Stomach (tissue), 9 donors: ENCODE results near the gene PIP4K2A. TPM values are rescaled to one million over a fixed set of nuclear protein-coding genes. Genes with fewer than 3 reads are reported as not detected.

Experiments
- DNase-seq, 2 donors: peaks; one replicate each; pipeline versions ENCODE4 v3.0.0 to v3.0.0-alpha.2; 2013 to 2019
- H3K27ac ChIP-seq, 5 donors: fragments of 200-600 bp in 4 of 5; sonication (generic) in 4 of 5; one replicate each; pipeline ENCODE4 v1.5.1; 2013 to 2019; ENCODE audit warnings: mild to moderate bottlenecking in 1 of 5, moderate library complexity in 1 of 5
- H3K27me3 ChIP-seq, 3 donors: fragments of 200-600 bp; sonication (generic); one replicate each; pipeline ENCODE4 v1.5.1; 2017 to 2019; ENCODE audit warnings: mixed run types in 1 of 3
- H3K36me3 ChIP-seq, 4 donors: fragments of 200-600 bp; sonication (generic); 1 replicate in 3 of 4; 2 replicates in 1 of 4; pipeline ENCODE4 v1.5.1; 2016 to 2019
- H3K4me1 ChIP-seq, 4 donors: fragments of 200-600 bp; sonication (generic); one replicate each; pipeline ENCODE4 v1.5.1; 2016 to 2019
- H3K4me3 ChIP-seq, 4 donors: fragments of 200-600 bp; sonication (generic) in 3 of 4; one replicate each; pipeline ENCODE4 v1.5.1; 2016 to 2019; ENCODE audit warnings: mild to moderate bottlenecking in 1 of 4
- H3K9me3 ChIP-seq, 4 donors: fragments of 200-600 bp; sonication (generic); one replicate each; pipeline ENCODE4 v1.5.1; 2016 to 2019
- CTCF ChIP-seq, 7 experiments: fragments of 450-650 bp in 4 of 7; fragments of 200-600 bp in 3 of 7; sonication (generic) in 3 of 7; IDR thresholded peaks; one replicate each; pipeline ENCODE4 v1.5.1; 2016 to 2019; ENCODE audit warnings: antibody characterized with exemption in 7 of 7, control low read depth in 2 of 7, mild to moderate bottlenecking in 1 of 7
- EP300 ChIP-seq: sonication (generic); formaldehyde crosslinking; IDR thresholded peaks from one replicate; pipeline ENCODE4 v1.6.1; 2017; ENCODE audit warnings: antibody characterized with exemption
- POLR2A ChIP-seq, 4 donors: fragments of 450-650 bp; IDR thresholded peaks; one replicate each; pipeline ENCODE4 v1.6.1; 2016; ENCODE audit warnings: antibody characterized with exemption in 4 of 4, control low read depth in 2 of 4, mild to moderate bottlenecking in 1 of 4, moderate library complexity in 1 of 4
- POLR2AphosphoS5 ChIP-seq, 3 donors: sonication (generic); formaldehyde crosslinking; IDR thresholded peaks; one replicate each; pipeline ENCODE4 v1.6.1; 2016; ENCODE audit warnings: antibody characterized with exemption in 3 of 3
- WGBS, 5 donors: extraction: QIAGEN DNeasy Blood & Tissue Kit in 3 of 5; methylation state at CpG; one replicate each; pipeline versions ENCODE4 v1.1.5 to v1.1.7; 2013 to 2018; 5-methylcytosine and 5-hydroxymethylcytosine counted together
- intact Hi-C: fragments of 100-400 bp; cut with DNase I; formaldehyde crosslinking; loops from one replicate; pipeline ENCODE4 v1.15.1; 2023; ENCODE audit warnings: low total_unique reads
- polyA plus RNA-seq, 3 donors: library from polyadenylated mRNA; stranded (reverse); fragments of 200-250 nt; gene quantifications; one replicate each; pipeline ENCODE4 v1.2.3, GENCODE V29; 2013
- total RNA-seq, 5 donors: library from RNA; depleted of rRNA; stranded (reverse); fragments of >200 nt; gene quantifications; one replicate each; pipeline versions ENCODE4 v1.1.0 to v1.2.3, GENCODE V29; 2014 to 2016
- donor health status: healthy with polysubstance abuse.
- donor health status: Bipolar disorder and iron deficiency.
- donor health status: healthy.

Gene PIP4K2A
- total and polyA plus RNA-seq, 8 donors, result 6.7 to 61.3 (median 13.6) TPM

GRCh38 chr10:22684699-22685098 is 29.7 kb downstream of the PIP4K2A start:
- no peak for DNase-seq
- intact Hi-C loops, result no loop called here
- no peaks in the 10 kb centered on the region for H3K36me3 ChIP-seq

GRCh38 chr10:22683140-22683389 is 31.3 kb downstream of the PIP4K2A start:
- TF ChIP-seq POLR2A (IDR thresholded peaks at IDR 0.05) (no peak), CTCF (IDR thresholded peaks at IDR 0.05) (no peak), POLR2AphosphoS5 (IDR thresholded peaks at IDR 0.05) (no peak), EP300 (no peak)
- DNase-seq, result no peak
- Histone ChIP-seq H3K4me1 (peaks cover 24 to 68% (median 52%) of the 10 kb centered on the region in 4 donors), H3K27me3 (no peaks in the 10 kb centered on the region), H3K9me3 (no peaks in the 10 kb centered on the region), H3K27ac (peak overlapping the region; percentile 7 to 63 (median 42)), H3K36me3 (no peaks in the 10 kb centered on the region), H3K4me3 (no peak overlapping the region)
- intact Hi-C loops, result no loop called here
- 61 to 81% (median 64%) methylated on average over 3 of the region's 3 CpGs for WGBS, 5 donors

More at GRCh38 chr10:22684699-22685098, 29.7 kb downstream of the PIP4K2A start:
- peaks cover 24 to 69% (median 52%) of the 10 kb centered on the region in 4 donors for H3K4me1 ChIP-seq
- no peaks in the 10 kb centered on the region for H3K9me3 ChIP-seq
- H3K27me3 ChIP-seq, result no peaks in the 10 kb centered on the region
- WGBS, 5 donors, result 46 to 75% (median 58%) methylated on average over 5 of the region's 5 CpGs
- H3K4me3 ChIP-seq, result no peak overlapping the region
- no peak for TF ChIP-seq POLR2A (IDR thresholded peaks at IDR 0.05)
- TF ChIP-seq POLR2AphosphoS5 (IDR thresholded peaks at IDR 0.05), result no peak
- TF ChIP-seq CTCF (IDR thresholded peaks at IDR 0.05), result no peak
- no peak for TF ChIP-seq EP300
- H3K27ac ChIP-seq, result peak overlapping the region in 2 of 5 donors; percentile 10 to 63

GRCh38 chr10:22682237-22683139 is 31.9 kb downstream of the PIP4K2A start:
- Histone ChIP-seq H3K9me3 (no peaks in the 10 kb centered on the region), H3K27me3 (no peaks in the 10 kb centered on the region), H3K36me3 (no peaks in the 10 kb centered on the region), H3K27ac (peak overlapping the region in 4 of 5 donors; percentile 7 to 63 (median 44)), H3K4me3 (no peak overlapping the region), H3K4me1 (peaks cover 24 to 71% (median 52%) of the 10 kb centered on the region in 4 donors)
- DNase-seq, result peak in 1 of 2 donors; percentile 49
- TF ChIP-seq POLR2A (IDR thresholded peaks at IDR 0.05), result no peak
- no peak for TF ChIP-seq POLR2AphosphoS5 (IDR thresholded peaks at IDR 0.05)
- no peak for TF ChIP-seq EP300
- TF ChIP-seq CTCF (IDR thresholded peaks at IDR 0.05), result no peak
- intact Hi-C loops, result no loop called here
- WGBS, 5 donors, result 63 to 78% (median 71%) methylated on average over 6 of the region's 6 CpGs

- Histone ChIP-seq H3K27me3 (no peaks in the 10 kb centered on the region), H3K36me3 (no peaks in the 10 kb centered on the region), H3K9me3 (no peaks in the 10 kb centered on the region), H3K27ac (peak overlapping the region in 4 of 5 donors; percentile 7 to 63 (median 13)), H3K4me1 (peaks cover 24 to 75% (median 52%) of the 10 kb centered on the region in 4 donors), H3K4me3 (no peak overlapping the region)
- 54 to 70% (median 68%) methylated on average over 4 of the region's 4 CpGs for WGBS, 5 donors
- DNase-seq, result peak in 1 of 2 donors; percentile 38
- intact Hi-C loops, result no loop called here
- TF ChIP-seq EP300 (no peak), CTCF (IDR thresholded peaks at IDR 0.05) (no peak), POLR2AphosphoS5 (IDR thresholded peaks at IDR 0.05) (no peak), POLR2A (IDR thresholded peaks at IDR 0.05) (no peak)
These were observed 32.6 kb downstream of the PIP4K2A start for GRCh38 chr10:22681783-22682183.
